ENCODE results near the gene UBA5.

Gene UBA5

GRCh38 chr3:132652640-132653270 lies 7.4 kb upstream of the UBA5 start:
- DNase-seq (ENCODE audit: low read depth in 1 of 2, low spot score in 1 of 2), result no peak

- no peak for DNase-seq (ENCODE audit: low read depth in 1 of 2, low spot score in 1 of 2)
Observed at GRCh38 chr3:132654190-132654589, 5.9 kb upstream of the UBA5 start.

DNA sequence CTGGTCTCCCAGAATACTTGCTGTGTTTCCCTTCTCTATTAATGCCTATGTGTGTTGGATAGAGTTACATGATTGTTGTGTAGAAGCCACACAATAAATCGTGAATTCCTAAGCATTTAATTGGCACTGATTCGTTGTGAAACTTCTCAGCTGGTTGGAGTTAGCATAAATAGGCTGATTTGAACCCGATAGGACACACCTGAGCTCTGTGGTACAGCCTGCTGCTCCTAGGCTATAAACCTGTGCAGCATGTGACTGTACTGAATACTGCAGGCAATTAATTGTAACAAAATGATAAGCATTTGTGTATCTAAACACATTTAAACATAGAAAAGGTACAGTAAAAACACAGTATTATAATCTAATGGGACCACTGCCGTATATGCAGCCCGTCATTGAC lies 5.4 kb upstream of the UBA5 start:
- DNase-seq (ENCODE audit: low read depth in 1 of 2, low spot score in 1 of 2), result no peak

DNA sequence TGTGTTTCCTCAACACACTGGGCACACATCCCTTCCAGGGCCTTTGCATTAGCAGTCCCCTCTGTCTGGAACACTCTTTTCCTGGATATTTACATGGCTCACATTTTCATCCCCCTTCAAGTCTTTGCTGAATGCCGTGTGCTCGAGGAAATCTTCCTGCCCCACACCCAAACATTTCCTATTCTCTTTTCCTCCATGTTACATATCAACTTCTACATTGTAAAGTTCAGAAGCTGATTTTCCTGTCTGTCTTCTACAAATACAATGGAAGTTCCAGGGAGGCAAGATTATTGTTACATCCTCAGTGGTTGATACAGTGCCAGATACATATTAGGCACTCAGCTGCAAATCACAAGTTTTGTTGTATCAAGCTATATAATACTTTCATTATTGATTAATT lies 4.7 kb upstream of the UBA5 start:
- no peak for DNase-seq (ENCODE audit: low read depth in 1 of 2, low spot score in 1 of 2)

DNA sequence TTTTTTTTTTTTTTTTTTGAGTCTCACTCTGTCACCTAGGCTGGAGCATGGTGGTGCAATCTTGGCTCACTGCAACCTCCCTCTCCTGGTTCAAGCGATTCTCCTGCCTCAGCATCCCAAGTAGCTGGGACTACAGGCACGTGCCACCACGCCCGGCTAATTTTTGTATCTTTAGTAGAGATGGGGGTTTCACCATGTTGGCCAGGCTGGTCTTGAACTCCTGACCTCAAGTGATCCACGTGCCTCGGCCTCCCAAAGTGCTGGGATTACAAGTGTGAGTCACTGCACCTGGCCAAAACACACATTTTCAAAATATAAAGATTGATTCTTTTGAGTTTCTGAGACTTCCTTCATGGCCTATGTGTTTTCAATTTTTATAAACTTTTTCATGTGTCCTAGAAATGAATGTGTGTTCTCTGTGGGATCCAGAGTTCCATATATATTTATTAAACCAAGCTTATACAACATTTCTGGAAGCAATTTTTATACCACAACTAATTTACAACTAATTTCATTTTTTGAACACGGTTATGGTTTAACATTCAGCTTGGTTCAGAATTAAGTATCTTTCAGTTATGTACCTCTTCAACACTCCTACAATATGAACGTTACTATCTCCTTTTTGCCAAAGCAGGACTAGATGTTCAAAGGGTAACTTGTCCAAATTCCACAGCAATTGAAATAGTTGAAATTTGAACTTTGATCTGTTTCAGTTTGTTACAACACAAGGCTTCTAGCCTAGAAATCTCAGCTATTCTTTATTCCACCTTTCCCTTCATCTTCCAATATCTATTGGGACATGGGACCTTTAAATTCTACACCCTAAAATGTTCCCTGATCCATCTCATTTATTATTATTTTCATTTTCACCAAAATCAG lies 2.0 kb upstream of the UBA5 start:
- DNase-seq (ENCODE audit: low read depth in 1 of 2, low spot score in 1 of 2), result no peak

GRCh38 chr3:132659000-132659364 lies 1.1 kb upstream of the UBA5 start:
- DNase-seq (ENCODE audit: low read depth in 1 of 2, low spot score in 1 of 2), result no peak

DNA sequence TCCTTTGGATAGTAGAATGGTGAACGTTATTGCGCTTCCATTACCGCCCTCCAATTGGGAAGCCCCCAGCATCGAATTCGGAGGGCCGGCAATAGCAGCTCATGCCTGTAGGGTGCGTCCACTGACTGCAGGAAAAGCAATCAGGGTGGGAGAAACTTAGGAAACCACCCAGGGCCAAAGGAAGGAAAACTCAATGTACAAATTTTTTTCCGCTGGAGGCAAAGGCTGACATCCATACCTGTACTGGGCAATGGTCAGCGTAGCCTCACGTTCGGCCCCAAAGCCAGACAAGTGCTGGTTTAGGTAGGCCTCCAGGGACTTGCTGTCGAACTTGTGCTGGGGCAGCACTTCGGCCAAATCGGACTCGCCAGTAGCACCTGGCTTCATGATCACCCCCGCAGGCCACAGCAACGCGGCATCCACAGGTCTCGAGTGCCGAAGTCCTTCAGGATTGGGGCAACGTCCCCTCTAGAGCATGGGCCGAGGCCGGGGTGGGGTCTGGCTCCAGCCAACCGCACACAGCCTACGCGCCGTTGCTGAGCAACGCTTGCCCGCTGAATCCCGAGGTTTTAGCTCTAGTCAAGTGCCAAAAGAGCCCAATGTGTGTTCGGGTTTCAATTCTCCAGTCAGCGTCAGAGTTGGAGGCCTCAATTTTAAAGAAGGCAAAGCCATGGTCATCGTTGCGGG lies 621 bp upstream of the UBA5 start, which contains the start of gene ACAD11:
Gene ACAD11 (minus strand): TSS at position 445 of the 687 bp plus-strand sequence. CDS start 58 bp downstream, at position 387.
- DNase-seq (ENCODE audit: low read depth in 1 of 2, low spot score in 1 of 2), result no peak

DNA sequence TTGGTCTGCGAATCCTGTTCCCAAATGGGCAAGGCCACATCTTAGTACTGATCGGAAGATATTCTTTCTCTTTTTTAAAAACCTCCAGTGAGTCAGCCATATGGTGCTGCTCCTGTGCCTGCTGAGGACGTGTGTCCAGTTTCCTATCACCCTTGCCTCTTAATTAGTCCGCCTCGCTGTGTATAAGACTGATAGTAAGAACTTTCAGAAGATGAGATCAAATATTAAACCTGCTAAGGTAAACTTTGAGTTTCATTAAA lies 612 bp downstream of the UBA5 start:
- no peak for DNase-seq (ENCODE audit: low read depth in 1 of 2, low spot score in 1 of 2)

GRCh38 chr3:132661101-132661500 lies 972 bp downstream of the UBA5 start:
- DNase-seq (ENCODE audit: low read depth in 1 of 2, low spot score in 1 of 2), result no peak

DNA sequence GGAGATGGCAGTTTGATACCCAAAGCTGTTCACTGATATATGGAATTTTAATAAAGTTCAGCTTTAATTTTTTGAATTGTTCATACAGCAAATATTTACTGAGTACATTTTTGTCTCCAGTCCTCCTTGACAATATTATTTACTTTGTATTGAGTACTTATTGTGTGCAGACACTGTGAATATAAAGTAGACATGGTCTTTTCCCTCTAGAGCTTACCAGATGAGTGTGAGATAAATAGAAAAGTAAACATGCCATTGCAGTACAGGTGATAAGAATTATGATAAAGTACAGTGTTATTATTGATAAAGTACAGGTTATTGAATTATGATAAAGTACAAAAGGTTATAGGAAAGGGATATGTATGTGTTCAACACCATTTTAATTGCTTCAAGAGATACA lies 2.1 kb downstream of the UBA5 start:
- no peak for DNase-seq (ENCODE audit: low read depth in 1 of 2, low spot score in 1 of 2)

DNA sequence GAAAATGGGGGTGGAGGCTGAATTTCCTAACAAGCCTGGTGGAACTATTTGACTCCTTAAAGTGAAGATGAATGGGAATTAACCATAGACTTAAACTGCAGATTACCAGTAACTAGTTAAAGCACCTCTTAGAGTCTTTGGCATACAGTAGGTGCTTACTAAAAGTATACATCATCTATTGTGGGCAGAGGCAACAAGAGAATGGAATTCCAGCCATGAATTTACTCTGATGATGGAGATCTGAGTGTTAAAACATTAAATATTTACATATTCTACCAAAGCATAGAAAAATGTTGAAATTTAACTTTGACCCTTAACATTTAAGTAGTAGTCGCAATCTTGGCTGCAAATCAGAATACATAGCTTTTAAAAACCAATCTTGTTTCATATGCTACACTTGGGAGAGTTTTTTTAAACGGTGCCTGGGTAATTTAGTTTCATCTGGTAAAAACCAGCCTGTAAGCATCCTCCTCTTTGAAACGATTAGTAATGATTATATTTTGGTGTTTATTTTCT lies 5.2 kb downstream of the UBA5 start:
- no peak for DNase-seq (ENCODE audit: low read depth in 1 of 2, low spot score in 1 of 2)

GRCh38 chr3:132669256-132669777 lies 9.2 kb downstream of the UBA5 start:
- DNase-seq (ENCODE audit: low read depth in 1 of 2, low spot score in 1 of 2), result no peak

DNA sequence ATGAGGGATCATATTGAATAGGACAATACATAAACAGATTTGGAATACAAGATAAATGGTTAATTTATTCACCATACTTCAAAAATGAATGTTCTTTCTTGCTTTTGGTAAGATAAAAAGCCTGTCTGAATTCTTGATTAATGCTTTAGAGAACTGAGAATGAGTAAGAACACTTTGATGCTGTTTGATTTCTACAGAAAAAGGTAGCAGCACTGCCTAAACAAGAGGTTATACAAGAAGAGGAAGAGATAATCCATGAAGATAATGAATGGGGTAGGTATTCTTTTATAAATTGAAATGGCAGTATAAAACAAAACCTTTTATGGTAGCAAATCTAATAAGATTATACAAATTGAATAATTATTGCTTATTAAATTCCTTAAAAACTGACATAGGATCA lies 15.3 kb downstream of the UBA5 start:
- no peak for DNase-seq (ENCODE audit: low read depth in 1 of 2, low spot score in 1 of 2)

DNA sequence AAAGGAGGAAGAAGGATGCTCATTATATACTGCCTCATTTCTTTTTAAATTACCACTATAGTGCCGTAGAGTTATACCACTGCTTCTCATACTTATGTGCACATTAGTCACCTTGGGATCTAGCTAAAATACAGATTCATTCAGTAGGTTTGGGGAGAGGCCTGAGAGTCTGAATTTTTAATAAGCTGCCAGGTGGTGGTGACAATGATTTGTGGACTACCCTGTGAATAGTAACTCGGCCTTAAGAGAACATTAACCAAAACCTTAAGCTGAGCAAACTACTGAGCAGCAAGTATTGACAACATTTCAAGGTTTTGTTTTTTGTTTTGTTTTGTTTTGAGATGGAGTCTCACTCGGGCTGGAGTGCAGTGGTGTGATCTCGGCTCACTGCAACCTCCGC lies 19.8 kb downstream of the UBA5 start:
- no peak for DNase-seq (ENCODE audit: low read depth in 1 of 2, low spot score in 1 of 2)

- no peak for DNase-seq (ENCODE audit: low read depth in 1 of 2, low spot score in 1 of 2)
Observed at GRCh38 chr3:132681421-132681820, 21.3 kb downstream of the UBA5 start.

DNA sequence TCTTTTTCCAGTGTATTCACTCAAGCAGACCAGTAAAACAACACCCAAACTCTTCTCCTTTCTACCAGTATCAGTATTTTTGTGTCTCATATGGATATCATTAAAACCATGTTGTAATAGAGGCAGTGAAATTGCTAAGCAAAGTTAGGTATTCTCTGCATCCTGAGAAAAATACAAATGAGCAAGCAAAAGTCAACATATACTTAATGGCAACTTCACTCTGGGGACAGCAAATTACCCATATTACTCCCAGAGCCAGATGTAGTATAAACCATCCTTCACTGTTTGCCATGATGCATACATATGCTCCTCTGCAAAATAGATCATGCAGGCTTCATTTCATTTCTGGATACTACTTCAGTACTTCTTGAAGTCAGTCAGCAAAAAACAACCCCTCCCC lies 22.1 kb downstream of the UBA5 start:
- DNase-seq (ENCODE audit: low read depth in 1 of 2, low spot score in 1 of 2), result no peak

DNA sequence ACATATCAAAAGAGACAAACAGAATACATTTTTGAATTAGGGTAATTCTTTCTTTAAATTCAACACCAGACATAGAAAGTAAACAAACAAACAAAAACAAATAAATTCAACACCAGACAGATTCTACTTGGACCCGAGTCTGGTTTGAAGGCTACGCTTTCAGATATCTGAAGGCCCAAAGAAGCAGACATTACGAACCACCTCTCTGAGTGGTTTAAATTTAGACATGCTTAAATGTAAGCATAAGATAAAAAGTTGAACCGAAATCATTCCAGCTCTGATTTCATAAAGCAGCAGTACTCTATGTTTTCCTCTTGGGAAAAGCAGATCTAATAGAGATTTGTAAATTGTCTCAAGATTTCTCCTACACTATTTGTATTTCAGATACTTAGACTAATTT lies 29.9 kb downstream of the UBA5 start:
- no peak for DNase-seq (ENCODE audit: low read depth in 1 of 2, low spot score in 1 of 2)

DNA sequence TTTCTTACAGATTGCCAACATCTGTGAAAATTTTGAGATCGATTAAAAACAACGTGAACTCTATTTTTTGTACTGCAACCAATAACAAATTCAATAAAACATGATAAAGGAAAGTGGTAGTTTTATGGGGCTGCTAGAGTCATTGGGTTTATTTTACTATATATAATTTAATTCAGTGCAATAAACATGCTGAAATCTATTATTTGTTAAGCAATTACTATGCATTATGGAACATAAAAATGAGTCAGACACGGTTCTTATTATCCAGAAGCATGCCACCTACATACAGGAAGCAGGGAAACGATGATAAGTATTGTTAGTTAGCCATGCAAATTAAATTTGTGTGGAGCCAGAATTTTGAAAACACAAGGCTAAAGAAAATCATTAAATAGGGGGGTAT lies 34.9 kb downstream of the UBA5 start:
- no peak for DNase-seq (ENCODE audit: low read depth in 1 of 2, low spot score in 1 of 2)

DNA sequence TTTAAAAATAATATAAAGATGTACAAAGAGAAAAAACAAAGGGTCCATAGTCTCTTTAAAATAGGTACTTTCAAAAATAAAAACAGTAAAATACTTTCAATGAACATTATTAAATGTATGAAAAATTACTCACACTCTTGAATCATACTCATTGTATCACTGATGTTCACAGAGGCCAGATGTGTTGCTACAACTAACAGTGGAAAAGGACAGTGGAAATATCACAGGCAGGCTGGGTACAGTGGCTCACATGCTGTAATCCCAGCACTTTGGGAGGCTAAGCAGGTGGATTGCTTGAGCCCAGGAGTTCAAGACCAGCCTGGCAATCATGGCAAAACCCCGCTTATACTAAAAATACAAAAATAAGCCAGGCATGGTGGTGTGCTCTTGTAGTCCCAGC lies 35.3 kb downstream of the UBA5 start:
- DNase-seq (ENCODE audit: low read depth in 1 of 2, low spot score in 1 of 2), result no peak

DNA sequence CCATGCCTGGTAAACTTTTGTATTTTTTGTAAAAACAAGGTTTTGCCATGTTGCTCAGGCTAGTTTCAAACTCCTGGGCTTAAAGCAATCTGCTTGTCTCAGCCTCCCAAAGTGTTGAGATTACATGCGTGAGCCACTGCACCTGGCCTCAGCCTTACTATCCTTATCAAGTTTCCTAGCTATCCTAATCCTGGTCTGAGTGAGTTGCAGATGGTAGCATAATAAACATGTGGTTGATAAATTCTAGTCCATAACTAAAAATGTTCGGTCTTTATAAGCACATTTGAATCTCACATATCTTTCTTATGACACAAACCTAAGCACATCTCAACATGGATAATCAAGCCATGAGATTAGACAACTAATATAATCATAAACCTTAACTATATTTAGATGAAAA lies 43.6 kb downstream of the UBA5 start:
- DNase-seq (ENCODE audit: low read depth in 1 of 2, low spot score in 1 of 2), result no peak

- no peak for DNase-seq (ENCODE audit: low read depth in 1 of 2, low spot score in 1 of 2)
Observed at GRCh38 chr3:132709761-132710160, 49.6 kb downstream of the UBA5 start.

GRCh38 chr3:132710311-132710710 lies 50.2 kb downstream of the UBA5 start:
- DNase-seq (ENCODE audit: low read depth in 1 of 2, low spot score in 1 of 2), result no peak

Measured in activated CD4-positive, alpha-beta T cell treated with anti-CD3 and anti-CD28 coated beads, Interleukin-2, amount 50 U/mL, for 24 hours (primary cell).